Kidney (tissue), 14 donors: ENCODE results near the gene NTRK1. TPM values are rescaled to one million over a fixed set of nuclear protein-coding genes. Genes with fewer than 3 reads are reported as not detected.

ENCODE experiments used
- DNase-seq, 5 donors: peaks; one replicate each; pipeline ENCODE4 v3.0.0-alpha.2; 2013 to 2020
- FAIRE-seq: peaks from 2 replicates; lab custom pipeline; 2012; peaks lifted over from hg19 to GRCh38; lab: Jason Lieb, UNC
- H3K27ac ChIP-seq, 2 donors: one replicate each; pipeline ENCODE4 v1.7.0; 2013; ENCODE audit warnings: low read depth in 2 of 2, low read length in 2 of 2, inconsistent platforms in 1 of 2
- H3K27me3 ChIP-seq: one replicate; pipeline ENCODE4 v1.7.1; 2013; ENCODE audit warnings: low read length, inconsistent platforms; ENCODE audit not compliant: control insufficient read depth, insufficient read depth
- H3K36me3 ChIP-seq, 3 donors: one replicate each; pipeline versions ENCODE4 v1.7.0 to v1.7.1; 2013; ENCODE audit warnings: low read length in 3 of 3, control low read depth in 1 of 3, inconsistent platforms in 1 of 3; ENCODE audit not compliant: insufficient read depth in 3 of 3, control insufficient read depth in 2 of 3
- H3K4me1 ChIP-seq, 3 donors: one replicate each; pipeline versions ENCODE4 v1.7.0 to v1.7.1; 2013; ENCODE audit warnings: low read length in 3 of 3, inconsistent platforms in 1 of 3, low read depth in 1 of 3; ENCODE audit not compliant: control insufficient read depth in 2 of 3, insufficient read depth in 2 of 3
- H3K4me3 ChIP-seq, 3 donors: one replicate each; pipeline versions ENCODE4 v1.7.0 to v1.8.1; 2013; ENCODE audit warnings: low read length in 3 of 3, control low read depth in 1 of 3, inconsistent platforms in 1 of 3
- H3K9ac ChIP-seq, 3 donors: one replicate each; pipeline versions ENCODE4 v1.7.0 to v1.7.1; 2013; ENCODE audit warnings: low read length in 3 of 3, control low read depth in 1 of 3, inconsistent platforms in 1 of 3
- H3K9me3 ChIP-seq, 3 donors: one replicate each; pipeline versions ENCODE4 v1.7.0 to v1.7.1; 2013; ENCODE audit warnings: low read length in 3 of 3, control low read depth in 1 of 3, inconsistent platforms in 1 of 3; ENCODE audit not compliant: control insufficient read depth in 2 of 3, insufficient read depth in 1 of 3
- CTCF ChIP-seq: IDR thresholded peaks from 3 replicates; pipeline ENCODE4 v1.5.1; 2012; ENCODE audit warnings: mild to moderate bottlenecking, moderate library complexity, borderline replicate concordance; ENCODE audit not compliant: insufficient read depth; ENCODE audit errors: extremely low read depth
- intact Hi-C: fragments of 100-400 bp; cut with DNase I; formaldehyde crosslinking; loops from one replicate; pipeline ENCODE4 v1.11.1; 2022
- polyA plus RNA-seq: library from polyadenylated mRNA; stranded (reverse); fragments of 350-450 nt; fragmentation: Illumina TruSeq; extraction: RNeasy Lipid Tissue Mini Kit (QIAGEN cat#74804); gene quantifications from one replicate; pipeline ENCODE4 v1.2.3, GENCODE V29; 2014; ENCODE audit warnings: low read depth, low replicate concordance; ENCODE audit not compliant: insufficient read depth
- total RNA-seq: library from RNA; stranded (reverse); fragmentation: NEBNext Ultra II Directional; extraction: Animal tissue kit (Norgen Biotek cat#: 25700); gene quantifications from one replicate; pipeline ENCODE4 v1.2.1, GENCODE V29; 2021
- donor health status: control.
- donor health status: control.
- donor health status: control.
- donor health status: control.
- donor health status: control.
- donor health status: DM: yes; HTN: yes; CAD: no.
- donor health status: Normal renal cell carcinoma (clear cell type).

NTRK1 gene
- total and polyA plus RNA-seq, 2 donors from 2014 or later: 1.0 to 1.3 TPM

- FAIRE-seq (no peak), DNase-seq (peak in 1 of 5 donors; percentile 56)
- no peaks in the 10 kb centered on the region for H3K9me3 ChIP-seq
- H3K36me3 ChIP-seq: no peaks in the 10 kb centered on the region
- no peak for TF ChIP-seq CTCF
- intact Hi-C loops: no loop called here
- H3K9ac ChIP-seq: no peak overlapping the region
- no peak overlapping the region for H3K4me3 ChIP-seq
- H3K27ac ChIP-seq: no peak overlapping the region
- H3K4me1 ChIP-seq: no peaks in the 10 kb centered on the region
- peaks cover 19% of the 10 kb centered on the region for H3K27me3 ChIP-seq
Observed at GRCh38 chr1:156929596-156930238, 69.1 kb downstream of the NTRK1 start.

GRCh38 chr1:156930483-156930882 lies 69.8 kb downstream of the NTRK1 start:
- H3K9ac ChIP-seq: no peak overlapping the region
- H3K4me1 ChIP-seq: no peaks in the 10 kb centered on the region
- intact Hi-C loops: no loop called here
- H3K27ac ChIP-seq: no peak overlapping the region
- no peaks in the 10 kb centered on the region for H3K9me3 ChIP-seq
- H3K27me3 ChIP-seq: peaks cover 11% of the 10 kb centered on the region
- DNase-seq: peak in 1 of 5 donors; percentile 22
- no peak overlapping the region for H3K4me3 ChIP-seq
- FAIRE-seq: no peak
- H3K36me3 ChIP-seq: no peaks in the 10 kb centered on the region
- no peak for TF ChIP-seq CTCF

Other genes with a start within 250 kb of the NTRK1 start
- 1.9 TPM for gene HAPLN2, start 241.4 kb upstream of the NTRK1 start, total RNA-seq
- 0.30 TPM for gene HAPLN2, start 241.4 kb upstream of the NTRK1 start, polyA plus RNA-seq
- gene BCAN, start 218.7 kb upstream of the NTRK1 start, total RNA-seq: 0.19 TPM
- gene BCAN, start 218.7 kb upstream of the NTRK1 start, polyA plus RNA-seq: 0.45 TPM
- 50.7 TPM for gene NES, start 183.5 kb upstream of the NTRK1 start, total RNA-seq
- gene NES, start 183.5 kb upstream of the NTRK1 start, polyA plus RNA-seq: 44.3 TPM
- 15.2 TPM for gene CRABP2, start 155.3 kb upstream of the NTRK1 start, total RNA-seq
- gene CRABP2, start 155.3 kb upstream of the NTRK1 start, polyA plus RNA-seq: 21.6 TPM
- gene METTL25B, start 132.4 kb upstream of the NTRK1 start, total RNA-seq: 35.2 TPM
- 29.4 TPM for gene METTL25B, start 132.4 kb upstream of the NTRK1 start, polyA plus RNA-seq
- gene ISG20L2, start 132.1 kb upstream of the NTRK1 start, total RNA-seq: 23.3 TPM
- gene ISG20L2, start 132.1 kb upstream of the NTRK1 start, polyA plus RNA-seq: 13.3 TPM
- gene MRPL24, start 119.8 kb upstream of the NTRK1 start, total RNA-seq: 71.9 TPM
- 174 TPM for gene MRPL24, start 119.8 kb upstream of the NTRK1 start, polyA plus RNA-seq
- gene HDGF, start 109.2 kb upstream of the NTRK1 start, total RNA-seq: 198 TPM
- 206 TPM for gene HDGF, start 109.2 kb upstream of the NTRK1 start, polyA plus RNA-seq
- gene PRCC, start 93.3 kb upstream of the NTRK1 start, total RNA-seq: 52.8 TPM
- 50.5 TPM for gene PRCC, start 93.3 kb upstream of the NTRK1 start, polyA plus RNA-seq
- 4.3 TPM for gene SH2D2A, start 44.0 kb upstream of the NTRK1 start, total RNA-seq
- 0.32 TPM for gene SH2D2A, start 44.0 kb upstream of the NTRK1 start, polyA plus RNA-seq
- 0.35 TPM for gene INSRR, start 1.7 kb upstream of the NTRK1 start, total RNA-seq
- 2.4 TPM for gene INSRR, start 1.7 kb upstream of the NTRK1 start, polyA plus RNA-seq
- 17.2 TPM for gene PEAR1, start 32.9 kb downstream of the NTRK1 start, total RNA-seq
- 4.5 TPM for gene PEAR1, start 32.9 kb downstream of the NTRK1 start, polyA plus RNA-seq
- gene LRRC71, start 59.8 kb downstream of the NTRK1 start, total RNA-seq: 0.50 TPM
- 0.19 TPM for gene LRRC71, start 59.8 kb downstream of the NTRK1 start, polyA plus RNA-seq
- 36.4 TPM for gene ARHGEF11, start 184.9 kb downstream of the NTRK1 start, total RNA-seq
- 8.8 TPM for gene ARHGEF11, start 184.9 kb downstream of the NTRK1 start, polyA plus RNA-seq
- not detected for gene ETV3L, start 238.9 kb downstream of the NTRK1 start, total RNA-seq
- not detected for gene ETV3L, start 238.9 kb downstream of the NTRK1 start, polyA plus RNA-seq